Fibroblast of the conjunctiva (primary cell): Measurements from ENCODE around the gene FMN1.
"Not testable (repeated sequence)": the region's sequence is repeated elsewhere in the genome, so short reads cannot be mapped to it uniquely, and the experiment has no call there.

ENCODE experiments used
- DNase-seq: peaks from one replicate; pipeline ENCODE4 v3.0.0-alpha.2; 2010; ENCODE audit warnings: low read depth

The FMN1 gene

GRCh38 chr15:32966512-32966911 is 228.0 kb downstream of the FMN1 start:
- DNase-seq, result no peak

- DNase-seq, result no peak
These were observed 228.6 kb downstream of the FMN1 start for GRCh38 chr15:32965897-32966296.

GRCh38 chr15:32959077-32959476 is 235.4 kb downstream of the FMN1 start:
- DNase-seq, result no peak

- no peak for DNase-seq
These were observed 237.3 kb downstream of the FMN1 start for GRCh38 chr15:32957219-32957618.

- no peak for DNase-seq
These were observed 237.8 kb downstream of the FMN1 start for GRCh38 chr15:32956711-32957110.

GRCh38 chr15:32956006-32956405 is 238.5 kb downstream of the FMN1 start:
- peak; percentile 72 for DNase-seq

- no peak for DNase-seq
These were observed 241.0 kb downstream of the FMN1 start for GRCh38 chr15:32953533-32953910.

- DNase-seq, result no peak
These were observed 241.5 kb downstream of the FMN1 start for GRCh38 chr15:32952901-32953532.

GRCh38 chr15:32951736-32952464 is 242.6 kb downstream of the FMN1 start:
- DNase-seq, result no peak

- not testable (repeated sequence) for DNase-seq
These were observed 244.5 kb downstream of the FMN1 start for GRCh38 chr15:32950051-32950450.

- no peak for DNase-seq
These were observed 248.3 kb downstream of the FMN1 start for GRCh38 chr15:32946210-32946609.

- DNase-seq, result no peak
These were observed 250.1 kb downstream of the FMN1 start for GRCh38 chr15:32944431-32944830.

- DNase-seq, result no peak
These were observed 250.8 kb downstream of the FMN1 start for GRCh38 chr15:32943711-32944110.

- DNase-seq, result no peak
These were observed 252.1 kb downstream of the FMN1 start for GRCh38 chr15:32942401-32942841.

- DNase-seq, result no peak
These were observed 252.7 kb downstream of the FMN1 start for GRCh38 chr15:32941823-32942222.

GRCh38 chr15:32936976-32937375 is 257.5 kb downstream of the FMN1 start:
- DNase-seq, result no peak

GRCh38 chr15:32936283-32936918 is 258.1 kb downstream of the FMN1 start:
- peak; percentile 62 for DNase-seq

GRCh38 chr15:32935139-32935538 is 259.4 kb downstream of the FMN1 start:
- DNase-seq, result no peak

- DNase-seq, result no peak
These were observed 261.3 kb downstream of the FMN1 start for GRCh38 chr15:32933236-32933635.

GRCh38 chr15:32928876-32929275 is 265.6 kb downstream of the FMN1 start:
- no peak for DNase-seq

GRCh38 chr15:32927124-32927523 is 267.4 kb downstream of the FMN1 start:
- DNase-seq, result no peak

- DNase-seq, result no peak
These were observed 271.3 kb downstream of the FMN1 start for GRCh38 chr15:32923176-32923575.

GRCh38 chr15:32922541-32922940 is 272.0 kb downstream of the FMN1 start:
- DNase-seq, result no peak
